SK-N-SH (cell line): ENCODE measurements around the gene WWOX. TPM values are rescaled to one million over a fixed set of nuclear protein-coding genes. Genes with fewer than 3 reads are reported as not detected.

ENCODE experiments used
- CTCF ChIA-PET: fragments of 300-600, 350-600 bp; formaldehyde crosslinking; extraction: SDS; loops from one replicate; lab custom pipeline; 2021; lab: Yijun Ruan, JAX
- POLR2A ChIA-PET: fragments of 350-600 bp; sonication (Branson Sonifier 250); formaldehyde crosslinking; extraction: SDS; loops from one replicate; lab custom pipeline; 2020; ENCODE audit warnings: antibody characterized with exemption, inconsistent platforms; lab: Yijun Ruan, JAX
- DNase-seq: peaks from one replicate; pipeline ENCODE4 v3.0.0; 2012
- H2AFZ ChIP-seq: fragments of 200-600 bp; sonication (generic); 2 replicates; pipeline ENCODE4 v1.8.1; 2016; ENCODE audit warnings: antibody characterized with exemption, mild to moderate bottlenecking, low read depth
- H3F3A ChIP-seq: fragments of 200-600 bp; sonication (generic); replicated peaks from 2 replicates; pipeline ENCODE3; 2016; ENCODE audit warnings: antibody characterized with exemption, mild to moderate bottlenecking; ENCODE audit not compliant: insufficient read depth
- H3K27ac ChIP-seq, 2 experiments: fragments of 200-500 bp in 1 of 2; fragments of 200-600 bp in 1 of 2; sonication (Bioruptor generic) in 1 of 2; sonication (generic), shearing (Covaris generic) in 1 of 2; 2 replicates each; pipeline versions ENCODE4 v1.5.1 to v1.6.1; 2014 to 2016; ENCODE audit warnings: low read depth in 2 of 2, inconsistent platforms in 1 of 2, low read length in 1 of 2, mild to moderate bottlenecking in 1 of 2, mixed read lengths in 1 of 2
- H3K27me3 ChIP-seq: fragments of 200-600 bp; sonication (generic), shearing (Covaris generic); 2 replicates; pipeline ENCODE4 v1.6.1; 2016; ENCODE audit warnings: mixed run types; ENCODE audit not compliant: insufficient read depth
- H3K36me3 ChIP-seq, 2 experiments: fragments of 200-500 bp in 1 of 2; fragments of 200-600 bp in 1 of 2; sonication (Bioruptor generic) in 1 of 2; sonication (generic) in 1 of 2; replicated peaks in 1 of 2; 2 replicates each; pipeline versions ENCODE3 to v1.5.1; 2014 to 2016; ENCODE audit warnings: low read length in 1 of 2, mild to moderate bottlenecking in 1 of 2; ENCODE audit not compliant: insufficient read depth in 2 of 2, control insufficient read depth in 1 of 2
- H3K4me1 ChIP-seq, 2 experiments: fragments of 200-500 bp in 1 of 2; fragments of 200-600 bp in 1 of 2; sonication (Bioruptor generic) in 1 of 2; sonication (generic), shearing (Covaris generic) in 1 of 2; 2 replicates each; pipeline versions ENCODE4 v1.5.1 to v1.6.1; 2014 to 2016; ENCODE audit warnings: low read depth in 1 of 2, low read length in 1 of 2, mixed run types in 1 of 2; ENCODE audit not compliant: insufficient read depth in 2 of 2, control insufficient read depth in 1 of 2
- H3K4me2 ChIP-seq: fragments of 200-600 bp; sonication (generic), shearing (Covaris generic); 2 replicates; pipeline ENCODE4 v1.6.1; 2017; ENCODE audit warnings: mixed run types
- H3K4me3 ChIP-seq, 2 experiments: fragments of 200-500 bp in 1 of 2; fragments of 200-600 bp in 1 of 2; sonication (Bioruptor generic) in 1 of 2; sonication (generic), shearing (Covaris generic) in 1 of 2; 2 replicates each; pipeline versions ENCODE4 v1.5.1 to v1.8.1; 2014 to 2016; ENCODE audit warnings: low read depth in 2 of 2, inconsistent platforms in 1 of 2, low read length in 1 of 2, mild to moderate bottlenecking in 1 of 2, mixed read lengths in 1 of 2, moderate library complexity in 1 of 2
- H3K79me2 ChIP-seq: fragments of 200-600 bp; sonication (generic); 2 replicates; pipeline ENCODE4 v1.8.1; 2017; ENCODE audit warnings: mild to moderate bottlenecking; ENCODE audit not compliant: insufficient read depth
- H3K9ac ChIP-seq: fragments of 200-600 bp; sonication (generic); 2 replicates; pipeline ENCODE4 v1.6.1; 2017; ENCODE audit warnings: mixed run types
- H3K9me2 ChIP-seq: fragments of 200-600 bp; sonication (generic); 2 replicates; pipeline ENCODE4 v1.6.1; 2017; ENCODE audit warnings: mixed run types
- H3K9me3 ChIP-seq: fragments of 200-600 bp; sonication (generic); 2 replicates; pipeline ENCODE4 v1.6.1; 2017; ENCODE audit warnings: mixed run types, mild to moderate bottlenecking, moderate library complexity
- H4K20me1 ChIP-seq: fragments of 200-600 bp; sonication (generic); 2 replicates; pipeline ENCODE4 v1.6.1; 2017; ENCODE audit warnings: mild to moderate bottlenecking, mixed run types; ENCODE audit not compliant: insufficient read depth
- FOSL2 ChIP-seq: IDR thresholded peaks from 2 replicates; pipeline ENCODE4 v1.4.0; 2012; ENCODE audit warnings: low read depth, mild to moderate bottlenecking, moderate library complexity, borderline replicate concordance
- FOXJ3 ChIP-seq: sonication (generic); formaldehyde crosslinking; IDR thresholded peaks from 2 replicates; pipeline ENCODE4 v1.5.1; 2020; ENCODE audit warnings: mild to moderate bottlenecking, missing genetic modification reagents
- FOXM1 ChIP-seq: IDR thresholded peaks from 2 replicates; pipeline ENCODE4 v1.4.0; 2012; ENCODE audit warnings: low read depth, mild to moderate bottlenecking
- GABPA ChIP-seq: IDR thresholded peaks from 2 replicates; pipeline ENCODE4 v1.4.0; 2012; ENCODE audit warnings: low read depth, mild to moderate bottlenecking
- IRF3 ChIP-seq: fragments of 150-350 bp; IDR thresholded peaks from 2 replicates; pipeline ENCODE4 v1.6.1; 2016; ENCODE audit warnings: mild to moderate bottlenecking, low read depth, low read length
- MAX ChIP-seq: IDR thresholded peaks from 2 replicates; pipeline ENCODE4 v1.4.0; 2012; ENCODE audit warnings: low read depth
- MXI1 ChIP-seq: IDR thresholded peaks from 2 replicates; pipeline ENCODE4 v1.6.1; 2012; ENCODE audit warnings: mild to moderate bottlenecking, low read depth, low read length, improper control_type of control experiment
- RCOR1 ChIP-seq: fragments of 150-350 bp; IDR thresholded peaks from 2 replicates; pipeline ENCODE4 v1.6.1; 2017; ENCODE audit warnings: antibody characterized with exemption, low read length
- RFX5 ChIP-seq: IDR thresholded peaks from 2 replicates; pipeline ENCODE4 v1.6.1; 2012; ENCODE audit warnings: mild to moderate bottlenecking, improper control_type of control experiment, low read length
- RXRA ChIP-seq: IDR thresholded peaks from 2 replicates; pipeline ENCODE4 v1.4.0; 2012; ENCODE audit warnings: low read depth, mild to moderate bottlenecking, borderline replicate concordance
- SIN3A ChIP-seq: IDR thresholded peaks from 2 replicates; pipeline ENCODE4 v1.6.1; 2012; ENCODE audit warnings: low read depth, mild to moderate bottlenecking, low read length, moderate library complexity, borderline replicate concordance
- TAF1 ChIP-seq: IDR thresholded peaks from 2 replicates; pipeline ENCODE4 v1.6.1; 2012; ENCODE audit warnings: low read depth, mild to moderate bottlenecking, low read length, moderate library complexity, borderline replicate concordance
- USF2 ChIP-seq: fragments of 150-350 bp; IDR thresholded peaks from 2 replicates; pipeline ENCODE4 v1.6.1; 2017; ENCODE audit warnings: antibody characterized with exemption, low read length, low read depth, borderline replicate concordance
- WGBS: methylation state at CpG from one replicate; pipeline ENCODE4 v1.1.6; 2017; ENCODE audit warnings: low lambda C conversion rate; 5-methylcytosine and 5-hydroxymethylcytosine counted together
- polyA plus RNA-seq, 3 experiments: library from polyadenylated mRNA; depleted of rRNA; stranded (reverse); fragments of >200 nt; gene quantifications; 2 replicates each; pipeline ENCODE4 v1.2.3, GENCODE V29; 2012

Gene WWOX
- polyA plus RNA-seq, 1 of the 3 experiments (the other 2 are of a cell fraction): 10.8 TPM

GRCh38 chr16:78505036-78505435 lies 405.6 kb downstream of the WWOX start:
- DNase-seq: no peak
- POLR2A ChIA-PET: no interaction called here
- Histone ChIP-seq H3K9me3 (no peaks in the 10 kb centered on the region), H2AFZ (no peak overlapping the region), H3K27me3 (no peaks in the 10 kb centered on the region), H3K9me2 (no peaks in the 10 kb centered on the region), H3K4me1 (no peaks in the 10 kb centered on the region; a peak in 1 of 4 replicates), H3F3A (no peaks in the 10 kb centered on the region), H4K20me1 (no peaks in the 10 kb centered on the region), H3K27ac (no peak overlapping the region), H3K79me2 (no peaks in the 10 kb centered on the region), H3K36me3 (no peaks in the 10 kb centered on the region), H3K4me2 (no peak overlapping the region), H3K9ac (no peak overlapping the region), H3K4me3 (no peak overlapping the region)
- CTCF ChIA-PET: interaction anchor here (1.1 to 5.5 kb wide), 4 partner anchors 10 to 1097 kb away, joined by 3 to 37 read pairs (median 7); no protein-coding TSS in a partner anchor
- TF ChIP-seq FOXM1 (no peak), FOSL2 (no peak), GABPA (no peak), SIN3A (no peak), FOXJ3 (CRISPR knock-in tag) (no peak), RCOR1 (no peak), MXI1 (no peak), MAX (no peak), RXRA (no peak)
- WGBS: 59% methylated on average over 6 of the region's 6 CpGs

GRCh38 chr16:78505544-78506366 lies 406.3 kb downstream of the WWOX start:
- 85% methylated on average over 21 of the region's 23 CpGs for WGBS

More at GRCh38 chr16:78505544-78506366, 406.3 kb downstream of the WWOX start:
- Histone ChIP-seq H3K4me2 (no peak overlapping the region), H3K27me3 (no peaks in the 10 kb centered on the region), H4K20me1 (no peaks in the 10 kb centered on the region), H3K9me3 (no peaks in the 10 kb centered on the region), H3K36me3 (no peaks in the 10 kb centered on the region), H3K4me1 (no peaks in the 10 kb centered on the region; a peak in 1 of 4 replicates), H3K27ac (no peak overlapping the region), H3K4me3 (no peak overlapping the region), H2AFZ (no peak overlapping the region), H3K9me2 (no peaks in the 10 kb centered on the region), H3K79me2 (no peaks in the 10 kb centered on the region), H3K9ac (no peak overlapping the region), H3F3A (no peaks in the 10 kb centered on the region)
- ChIA-PET POLR2A (no interaction called here), CTCF (interaction anchor here (1.1 to 5.5 kb wide), 4 partner anchors 9 to 1096 kb away, joined by 4 to 37 read pairs (median 7); no protein-coding TSS in a partner anchor)
- no peak for DNase-seq
- TF ChIP-seq FOXM1 (no peak), TAF1 (no peak), RFX5 (no peak), IRF3 (no peak), USF2 (no peak), RXRA (no peak)
